GM18502 (cell line): Measurements from ENCODE around the gene RMND5A.
"Not testable (repeated sequence)": the region's sequence is repeated elsewhere in the genome, so short reads cannot be mapped to it uniquely, and the experiment has no call there.

Experiments used
- ATAC-seq: cut with Tn5 transposase; IDR thresholded peaks from one replicate; pipeline ENCODE4 v1.9.1; 2021; ENCODE audit warnings: mild to moderate bottlenecking; ENCODE audit not compliant: unreplicated experiment, poor library complexity

Gene RMND5A

GRCh38 chr2:86708126-86708525, 12.0 kb upstream of the RMND5A start:
- ATAC-seq: not testable (repeated sequence)

- not testable (repeated sequence) for ATAC-seq
These were observed 5.4 kb upstream of the RMND5A start for GRCh38 chr2:86714579-86715173.

GRCh38 chr2:86719263-86719636, 841 bp upstream of the RMND5A start:
- peak; percentile 15 for ATAC-seq

GRCh38 chr2:86720540-86721320, 639 bp downstream of the RMND5A start:
- ATAC-seq: peak; percentile 27

GRCh38 chr2:86725706-86726105, 5.6 kb downstream of the RMND5A start:
- ATAC-seq: not testable (repeated sequence)

- ATAC-seq: not testable (repeated sequence)
These were observed 12.0 kb downstream of the RMND5A start for GRCh38 chr2:86732040-86732525.

- not testable (repeated sequence) for ATAC-seq
These were observed 12.7 kb downstream of the RMND5A start for GRCh38 chr2:86732837-86733236.

GRCh38 chr2:86733528-86733927, 13.4 kb downstream of the RMND5A start:
- not testable (repeated sequence) for ATAC-seq

- not testable (repeated sequence) for ATAC-seq
These were observed 14.8 kb downstream of the RMND5A start for GRCh38 chr2:86734896-86735295.

GRCh38 chr2:86739485-86739884, 19.4 kb downstream of the RMND5A start:
- not testable (repeated sequence) for ATAC-seq

GRCh38 chr2:86739889-86740288, 19.8 kb downstream of the RMND5A start:
- not testable (repeated sequence) for ATAC-seq

- ATAC-seq: not testable (repeated sequence)
These were observed 21.9 kb downstream of the RMND5A start for GRCh38 chr2:86741889-86742498.

- ATAC-seq: no peak
These were observed 24.1 kb downstream of the RMND5A start for GRCh38 chr2:86744152-86744551.

GRCh38 chr2:86746939-86747338, 26.8 kb downstream of the RMND5A start:
- no peak for ATAC-seq

GRCh38 chr2:86747711-86748639, 27.9 kb downstream of the RMND5A start:
- peak; percentile 89 for ATAC-seq

GRCh38 chr2:86750240-86750839, 30.2 kb downstream of the RMND5A start:
- no peak for ATAC-seq

GRCh38 chr2:86751778-86752177, 31.7 kb downstream of the RMND5A start:
- no peak for ATAC-seq

- no peak for ATAC-seq
These were observed 32.8 kb downstream of the RMND5A start for GRCh38 chr2:86752934-86753333.

GRCh38 chr2:86753606-86754005, 33.5 kb downstream of the RMND5A start:
- ATAC-seq: no peak

- ATAC-seq: no peak
These were observed 38.3 kb downstream of the RMND5A start for GRCh38 chr2:86758405-86758804.
